ENCODE results near the gene DYDC2.

- TF ChIP-seq CTCF (IDR thresholded peaks at IDR 0.05; ENCODE audit: insufficient read depth, low read length) (no peak), POLR2AphosphoS5 (IDR thresholded peaks at IDR 0.05; ENCODE audit: low read depth) (no peak), GABPA (IDR thresholded peaks at IDR 0.05; ENCODE audit: low read depth) (no peak), REST (IDR thresholded peaks at IDR 0.05; ENCODE audit: insufficient replicate concordance, low read depth) (no peak), SPI1 (IDR thresholded peaks at IDR 0.05; ENCODE audit: borderline replicate concordance, low read depth) (no peak)
These were observed 51.9 kb downstream of the DYDC2 start, which contains the start of gene PRXL2A for GRCh38 chr10:80408242-80409101.

Measured in HL-60 (cell line).